PFSK-1 (cell line): ENCODE results near the gene CASK.

Experiments
- POLR2AphosphoS5 ChIP-seq: IDR thresholded peaks from 2 replicates; pipeline ENCODE4 v1.6.1; 2012; ENCODE audit warnings: low read depth, mild to moderate bottlenecking, control low read depth, low read length, moderate library complexity
- TAF1 ChIP-seq: IDR thresholded peaks from 2 replicates; pipeline ENCODE4 v1.6.1; 2012; ENCODE audit warnings: low read length, control low read depth, borderline replicate concordance; ENCODE audit not compliant: insufficient read depth

- TF ChIP-seq TAF1 (no peak), POLR2AphosphoS5 (no peak)
Measured at GRCh38 chrX:41670112-41670511, 253.2 kb downstream of the CASK start.
